Kidney (tissue), 14 donors: Measurements from ENCODE around the gene ADGRF3. TPM values are rescaled to one million over a fixed set of nuclear protein-coding genes. Genes with fewer than 3 reads are reported as not detected.

Experiments
- DNase-seq, 5 donors: peaks; one replicate each; pipeline ENCODE4 v3.0.0-alpha.2; 2013 to 2020
- FAIRE-seq: peaks from 2 replicates; lab custom pipeline; 2012; peaks lifted over from hg19 to GRCh38; lab: Jason Lieb, UNC
- H3K27ac ChIP-seq, 2 donors: one replicate each; pipeline ENCODE4 v1.7.0; 2013; ENCODE audit warnings: low read depth in 2 of 2, low read length in 2 of 2, inconsistent platforms in 1 of 2
- H3K27me3 ChIP-seq: one replicate; pipeline ENCODE4 v1.7.1; 2013; ENCODE audit warnings: low read length, inconsistent platforms; ENCODE audit not compliant: control insufficient read depth, insufficient read depth
- H3K36me3 ChIP-seq, 3 donors: one replicate each; pipeline versions ENCODE4 v1.7.0 to v1.7.1; 2013; ENCODE audit warnings: low read length in 3 of 3, control low read depth in 1 of 3, inconsistent platforms in 1 of 3; ENCODE audit not compliant: insufficient read depth in 3 of 3, control insufficient read depth in 2 of 3
- H3K4me1 ChIP-seq, 3 donors: one replicate each; pipeline versions ENCODE4 v1.7.0 to v1.7.1; 2013; ENCODE audit warnings: low read length in 3 of 3, inconsistent platforms in 1 of 3, low read depth in 1 of 3; ENCODE audit not compliant: control insufficient read depth in 2 of 3, insufficient read depth in 2 of 3
- H3K4me3 ChIP-seq, 3 donors: one replicate each; pipeline versions ENCODE4 v1.7.0 to v1.8.1; 2013; ENCODE audit warnings: low read length in 3 of 3, control low read depth in 1 of 3, inconsistent platforms in 1 of 3
- H3K9ac ChIP-seq, 3 donors: one replicate each; pipeline versions ENCODE4 v1.7.0 to v1.7.1; 2013; ENCODE audit warnings: low read length in 3 of 3, control low read depth in 1 of 3, inconsistent platforms in 1 of 3
- H3K9me3 ChIP-seq, 3 donors: one replicate each; pipeline versions ENCODE4 v1.7.0 to v1.7.1; 2013; ENCODE audit warnings: low read length in 3 of 3, control low read depth in 1 of 3, inconsistent platforms in 1 of 3; ENCODE audit not compliant: control insufficient read depth in 2 of 3, insufficient read depth in 1 of 3
- CTCF ChIP-seq: IDR thresholded peaks from 3 replicates; pipeline ENCODE4 v1.5.1; 2012; ENCODE audit warnings: mild to moderate bottlenecking, moderate library complexity, borderline replicate concordance; ENCODE audit not compliant: insufficient read depth; ENCODE audit errors: extremely low read depth
- intact Hi-C: fragments of 100-400 bp; cut with DNase I; formaldehyde crosslinking; loops from one replicate; pipeline ENCODE4 v1.11.1; 2022
- polyA plus RNA-seq: library from polyadenylated mRNA; stranded (reverse); fragments of 350-450 nt; fragmentation: Illumina TruSeq; extraction: RNeasy Lipid Tissue Mini Kit (QIAGEN cat#74804); gene quantifications from one replicate; pipeline ENCODE4 v1.2.3, GENCODE V29; 2014; ENCODE audit warnings: low read depth, low replicate concordance; ENCODE audit not compliant: insufficient read depth
- total RNA-seq: library from RNA; stranded (reverse); fragmentation: NEBNext Ultra II Directional; extraction: Animal tissue kit (Norgen Biotek cat#: 25700); gene quantifications from one replicate; pipeline ENCODE4 v1.2.1, GENCODE V29; 2021
- donor health status: control.
- donor health status: control.
- donor health status: control.
- donor health status: control.
- donor health status: control.
- donor health status: DM: yes; HTN: yes; CAD: no.
- donor health status: Normal renal cell carcinoma (clear cell type).

The ADGRF3 gene
- total and polyA plus RNA-seq, 2 donors from 2014 or later: 0.94 to 1.8 TPM

GRCh38 chr2:26387189-26387588, 40.6 kb upstream of the ADGRF3 start:
- Histone ChIP-seq H3K4me3 (no peak overlapping the region), H3K36me3 (peaks cover 2 to 18% (median 5%) of the 10 kb centered on the region in 3 donors), H3K27me3 (no peaks in the 10 kb centered on the region), H3K9me3 (no peaks in the 10 kb centered on the region), H3K9ac (no peak overlapping the region), H3K4me1 (no peaks in the 10 kb centered on the region), H3K27ac (no peak overlapping the region)
- FAIRE-seq: no peak
- DNase-seq: no peak
- intact Hi-C loops: no loop called here
- no peak for TF ChIP-seq CTCF

DNA sequence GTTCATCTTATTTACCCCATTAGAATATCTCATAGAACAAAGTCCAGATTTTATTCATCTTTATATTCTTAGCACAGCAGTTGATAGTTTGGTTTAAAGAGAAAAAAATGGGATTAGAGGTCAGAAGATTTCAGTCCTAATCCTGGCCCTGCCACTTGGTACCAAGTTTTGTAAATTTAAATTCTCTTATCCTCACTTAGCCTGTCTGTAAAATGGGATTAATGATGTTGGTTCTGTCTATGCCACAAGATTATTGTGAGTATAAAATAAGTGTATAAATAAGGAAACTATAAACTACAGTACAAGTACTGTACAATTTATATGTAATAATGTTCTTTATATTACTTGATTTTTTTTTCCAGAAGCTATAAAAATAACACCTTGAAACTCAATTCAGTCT, 38.0 kb upstream of the ADGRF3 start:
- FAIRE-seq: no peak
- no peak overlapping the region for H3K4me3 ChIP-seq
- no peak overlapping the region for H3K27ac ChIP-seq
- intact Hi-C loops: no loop called here
- no peaks in the 10 kb centered on the region for H3K4me1 ChIP-seq
- no peak for DNase-seq
- no peak for TF ChIP-seq CTCF
- H3K9ac ChIP-seq: no peak overlapping the region
- H3K36me3 ChIP-seq: peaks cover 2 to 18% (median 3%) of the 10 kb centered on the region in 3 donors
- no peaks in the 10 kb centered on the region for H3K27me3 ChIP-seq
- H3K9me3 ChIP-seq: no peaks in the 10 kb centered on the region

DNA sequence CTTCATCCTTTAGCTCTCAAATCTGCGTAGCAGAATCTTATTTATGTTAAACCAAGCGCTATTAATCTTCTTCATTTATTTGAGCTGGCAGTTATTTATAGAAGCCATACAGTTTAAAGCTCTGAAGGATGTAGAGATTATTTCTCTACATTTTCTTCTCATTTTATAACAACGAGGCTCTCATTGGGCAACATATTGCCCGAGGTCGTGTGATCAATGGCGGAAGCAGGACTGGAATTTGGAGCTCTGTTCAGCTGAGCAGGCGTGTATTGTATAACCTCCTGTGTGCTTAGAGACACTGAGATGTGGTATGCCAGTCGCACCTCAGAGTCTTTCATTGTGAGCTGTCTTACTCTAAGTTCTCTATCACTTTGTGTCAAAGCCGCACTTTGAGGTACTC, 37.6 kb upstream of the ADGRF3 start:
- no peaks in the 10 kb centered on the region for H3K27me3 ChIP-seq
- H3K36me3 ChIP-seq: peaks cover 0 to 14% (median 2%) of the 10 kb centered on the region in 3 donors
- DNase-seq (no peak), FAIRE-seq (no peak)
- intact Hi-C loops: no loop called here
- TF ChIP-seq CTCF: no peak
- no peaks in the 10 kb centered on the region for H3K4me1 ChIP-seq
- H3K9ac ChIP-seq: no peak overlapping the region
- H3K4me3 ChIP-seq: no peak overlapping the region
- H3K9me3 ChIP-seq: no peaks in the 10 kb centered on the region
- no peak overlapping the region for H3K27ac ChIP-seq

GRCh38 chr2:26382564-26382963, 36.0 kb upstream of the ADGRF3 start:
- Histone ChIP-seq H3K9me3 (no peaks in the 10 kb centered on the region), H3K27ac (no peak overlapping the region), H3K9ac (no peak overlapping the region), H3K4me3 (no peak overlapping the region), H3K36me3 (peaks cover 0 to 11% (median 2%) of the 10 kb centered on the region in 3 donors), H3K27me3 (no peaks in the 10 kb centered on the region), H3K4me1 (no peaks in the 10 kb centered on the region)
- no peak for TF ChIP-seq CTCF
- DNase-seq (peak in 1 of 5 donors; percentile 30), FAIRE-seq (no peak)
- intact Hi-C loops: no loop called here
